HG02571 (cell line): Measurements from ENCODE around the gene PPCDC.
A peak's percentile ranks its signal among the peaks of the same experiment; 100 is the strongest.

Experiments used
- ATAC-seq: cut with Tn5 transposase; IDR thresholded peaks from one replicate; pipeline ENCODE4 v1.9.1; 2021; ENCODE audit warnings: mild to moderate bottlenecking, moderate library complexity; ENCODE audit not compliant: unreplicated experiment

The PPCDC gene

DNA sequence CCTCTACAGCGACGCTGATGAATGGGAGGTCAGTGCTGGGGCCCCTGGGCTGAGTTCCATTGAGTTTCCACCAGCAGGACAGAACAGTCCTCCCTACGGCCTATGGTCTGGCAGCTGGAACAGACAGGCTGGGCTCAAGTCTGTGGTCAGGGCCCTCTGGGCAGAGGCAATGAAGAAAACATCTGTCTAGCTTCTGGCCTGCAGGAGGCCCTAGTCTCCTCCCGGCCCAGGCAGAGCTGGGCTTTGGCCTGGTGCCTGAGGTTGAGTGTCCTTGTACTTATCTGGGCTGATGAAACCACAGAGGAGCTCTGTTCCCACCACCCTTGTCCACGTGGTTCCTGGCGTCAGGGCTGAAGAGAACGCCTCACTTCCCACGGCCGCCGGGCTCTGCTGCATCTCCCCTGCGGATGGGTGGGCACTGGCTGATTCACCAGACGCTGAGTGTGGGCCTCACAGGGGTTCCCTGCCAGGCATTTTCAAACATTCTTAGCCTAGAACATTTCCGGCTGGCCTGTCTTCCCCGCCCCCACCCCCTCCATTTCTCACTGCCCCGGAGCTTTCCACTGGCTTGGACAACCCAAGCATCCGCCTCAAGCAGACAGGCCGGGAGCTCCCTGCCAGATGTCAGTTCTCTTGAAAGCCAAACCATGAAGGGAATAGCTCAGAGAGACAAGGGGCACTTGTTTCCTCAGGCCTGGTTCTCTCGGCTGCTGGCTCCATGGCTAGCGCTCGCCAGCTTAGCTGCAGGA lies 20.3 kb downstream of the PPCDC start:
- peak; percentile 18 for ATAC-seq

DNA sequence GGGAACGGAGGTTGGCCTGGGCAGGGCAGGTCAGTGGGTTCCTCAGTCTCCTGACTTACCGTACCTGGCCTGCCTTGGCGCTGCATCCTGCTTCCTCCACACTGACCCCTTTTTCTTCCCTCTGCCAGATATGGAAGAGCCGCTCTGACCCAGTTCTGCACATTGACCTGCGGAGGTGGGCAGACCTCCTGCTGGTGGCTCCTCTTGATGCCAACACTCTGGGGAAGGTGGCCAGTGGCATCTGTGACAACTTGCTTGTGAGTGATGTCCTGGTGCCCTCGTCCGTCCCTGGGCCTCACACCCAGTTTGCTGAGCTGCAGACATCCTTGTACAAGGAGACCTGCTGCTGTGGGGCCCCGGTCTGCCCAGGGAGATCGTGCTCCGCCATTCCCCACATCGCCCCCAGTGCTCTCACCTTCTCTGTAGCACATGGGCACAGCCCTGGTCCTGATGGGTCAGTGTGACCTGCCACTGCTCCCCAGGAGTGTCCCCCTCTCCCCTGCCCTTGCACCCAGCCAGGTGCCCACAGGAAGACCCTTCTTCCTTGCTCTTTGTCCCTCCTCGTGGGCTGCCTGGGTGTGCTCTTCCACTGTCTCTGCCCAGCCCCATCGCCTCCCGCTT lies 21.0 kb downstream of the PPCDC start:
- ATAC-seq = no peak

DNA sequence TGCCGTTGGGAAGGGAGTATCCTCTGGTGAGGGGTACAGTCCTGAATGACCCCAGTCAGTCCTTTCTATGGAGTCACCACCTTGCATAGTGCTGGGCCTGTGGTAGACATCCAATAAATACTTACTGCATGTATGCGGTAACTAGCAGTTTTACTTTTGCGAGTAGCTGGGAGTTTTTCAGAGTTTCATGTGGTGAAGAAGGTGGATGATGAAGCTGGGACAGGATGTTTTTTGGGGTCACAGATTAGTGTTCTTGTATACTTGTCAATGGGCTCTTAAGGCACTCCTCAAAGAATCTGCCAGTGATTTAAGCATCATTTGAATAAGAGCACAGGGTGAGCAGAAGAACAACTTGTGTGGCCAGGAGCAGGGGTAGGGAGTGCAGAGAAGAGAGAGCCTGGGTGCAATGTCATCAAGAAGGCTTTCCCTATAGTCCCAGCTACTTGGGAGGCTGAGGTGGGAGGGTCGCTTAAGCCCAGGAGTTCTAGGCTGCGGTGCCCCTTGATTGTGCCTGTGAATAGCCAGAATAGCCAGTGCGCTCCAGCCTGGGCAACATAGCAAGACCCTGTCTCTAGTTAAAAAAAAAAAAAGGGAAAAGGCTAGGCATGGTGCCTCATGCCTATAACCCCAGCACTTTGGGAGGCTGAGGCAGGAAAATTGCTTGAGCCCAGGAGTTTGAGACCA lies 22.1 kb downstream of the PPCDC start:
- ATAC-seq = no peak

DNA sequence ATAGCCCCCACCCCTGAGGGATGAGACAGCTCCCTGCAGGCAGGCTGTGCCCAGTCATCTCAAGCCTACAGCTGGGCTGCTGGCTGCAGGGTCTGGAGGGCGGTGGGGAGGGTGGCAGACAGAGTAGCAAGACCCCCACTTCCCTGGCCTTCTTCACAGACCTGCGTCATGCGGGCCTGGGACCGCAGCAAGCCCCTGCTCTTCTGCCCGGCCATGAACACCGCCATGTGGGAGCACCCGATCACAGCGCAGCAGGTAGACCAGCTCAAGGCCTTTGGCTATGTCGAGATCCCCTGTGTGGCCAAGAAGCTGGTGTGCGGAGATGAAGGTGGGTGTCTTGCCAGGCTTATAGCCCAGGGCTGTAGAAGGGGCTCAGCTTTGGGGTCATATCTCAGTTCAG lies 25.0 kb downstream of the PPCDC start:
- ATAC-seq = no peak

DNA sequence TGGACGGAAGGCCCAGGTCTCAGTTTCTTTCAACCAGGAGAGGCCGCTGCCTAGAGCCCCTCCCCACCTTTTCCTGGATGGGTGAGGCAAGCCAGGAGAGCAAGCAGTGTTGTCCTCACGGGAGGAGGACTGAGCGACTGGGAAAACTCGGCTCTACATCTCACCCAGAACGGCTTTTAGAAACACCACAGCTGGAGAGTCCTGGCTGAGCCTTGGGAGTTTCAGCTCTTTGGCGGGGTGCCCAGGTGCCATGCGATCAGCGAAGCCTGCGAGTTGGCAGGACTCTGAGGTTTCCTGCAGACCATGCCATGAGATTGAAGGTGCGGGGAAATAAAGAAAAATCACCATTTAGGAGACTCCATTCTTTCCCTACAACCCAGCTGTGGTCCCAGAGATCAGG lies 26.0 kb downstream of the PPCDC start:
- ATAC-seq = no peak

DNA sequence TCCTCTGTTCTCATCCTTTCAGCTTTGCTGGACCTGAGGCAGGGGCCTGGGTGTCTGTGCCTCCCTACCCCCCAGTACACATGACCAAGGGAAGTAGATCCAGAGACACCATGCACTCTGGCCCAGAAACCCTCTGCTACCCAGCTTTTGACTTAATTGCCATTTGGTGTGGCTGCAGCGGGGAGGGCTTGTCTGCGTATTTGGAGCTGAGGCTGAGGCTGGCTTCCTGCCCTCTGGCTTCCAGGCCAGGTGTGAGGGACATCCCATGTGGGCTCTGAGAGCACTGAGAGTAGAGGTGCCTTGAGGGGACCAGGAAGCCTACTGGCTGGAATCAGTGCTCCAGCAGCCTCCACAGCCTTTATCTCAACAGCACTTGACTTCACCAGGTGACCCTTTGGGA lies 26.9 kb downstream of the PPCDC start:
- no peak for ATAC-seq

DNA sequence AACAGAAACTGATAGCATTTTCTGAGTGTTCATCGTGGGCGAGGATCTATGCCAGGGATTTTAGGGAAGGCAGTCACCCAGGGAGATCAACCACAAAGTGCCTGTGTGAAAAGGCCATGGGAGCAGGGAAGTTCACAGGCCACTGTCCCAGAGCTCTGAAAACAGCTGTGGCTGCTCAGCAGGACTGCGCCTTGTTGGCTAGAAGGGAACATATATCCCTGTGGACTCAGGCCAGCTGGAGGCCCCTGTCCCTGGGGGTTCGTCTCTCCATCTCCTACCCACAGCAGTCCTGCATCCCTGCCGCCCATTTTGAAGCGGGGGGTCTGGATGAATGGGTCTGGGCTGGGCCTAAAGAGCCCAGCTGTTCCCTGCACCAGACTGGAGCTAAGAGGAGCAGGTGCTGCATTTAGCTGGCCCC lies 27.8 kb downstream of the PPCDC start:
- ATAC-seq = no peak

DNA sequence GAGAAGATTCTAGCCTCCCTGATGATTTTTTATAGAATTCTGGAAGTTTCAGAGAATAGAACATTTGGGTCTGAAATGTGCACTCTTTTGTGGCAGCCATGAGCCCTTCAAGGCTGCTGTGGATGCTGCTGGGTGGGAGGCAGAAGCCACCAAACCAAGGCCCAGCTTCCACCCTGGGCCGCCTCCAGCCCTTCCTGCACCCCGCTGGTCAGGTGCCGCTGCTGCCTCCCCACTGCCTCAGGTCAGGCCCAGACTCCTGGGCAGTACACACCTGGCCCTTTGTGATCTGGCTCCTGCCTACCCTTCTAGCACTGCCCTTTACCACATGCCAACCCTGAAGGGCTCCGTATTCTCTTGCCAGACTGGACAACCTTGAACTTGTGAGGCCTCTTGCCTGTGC lies 28.3 kb downstream of the PPCDC start:
- ATAC-seq = no peak

DNA sequence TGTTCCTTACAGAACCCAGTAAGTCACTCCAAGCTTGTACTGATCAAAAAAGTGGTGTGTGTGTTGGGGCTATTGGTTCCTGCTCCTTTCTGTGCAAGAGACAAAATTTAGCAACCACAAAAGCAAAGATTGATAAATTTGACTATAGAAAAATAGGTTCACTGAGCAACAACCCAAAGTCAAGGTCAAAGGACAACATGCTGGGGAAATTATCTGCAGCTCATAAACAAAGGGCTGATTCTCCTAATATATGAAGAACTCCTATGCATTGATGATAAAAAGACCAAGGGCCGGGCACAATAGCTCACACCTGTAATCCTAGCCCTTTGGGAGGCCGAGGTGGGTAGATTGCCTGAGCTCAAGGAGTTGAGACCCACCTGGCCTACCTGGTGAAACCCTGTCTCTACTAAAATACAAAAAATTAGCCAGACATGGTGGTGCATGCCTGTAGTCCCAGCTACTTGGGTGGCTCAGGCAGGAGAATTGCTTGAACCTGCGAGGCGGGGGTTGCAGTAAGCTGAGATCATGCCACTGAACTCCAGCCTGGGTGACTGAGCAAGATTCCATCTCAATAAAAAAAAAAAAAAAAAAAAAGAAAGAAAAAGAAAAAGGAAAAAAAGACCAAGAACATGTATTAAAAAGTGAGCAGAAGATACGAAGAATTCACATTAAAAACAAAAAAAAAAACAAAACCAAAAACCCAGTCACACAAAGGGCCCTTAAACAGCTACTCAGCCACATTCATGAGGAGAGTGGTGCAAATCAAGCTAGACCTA lies 29.8 kb downstream of the PPCDC start:
- ATAC-seq = no peak

DNA sequence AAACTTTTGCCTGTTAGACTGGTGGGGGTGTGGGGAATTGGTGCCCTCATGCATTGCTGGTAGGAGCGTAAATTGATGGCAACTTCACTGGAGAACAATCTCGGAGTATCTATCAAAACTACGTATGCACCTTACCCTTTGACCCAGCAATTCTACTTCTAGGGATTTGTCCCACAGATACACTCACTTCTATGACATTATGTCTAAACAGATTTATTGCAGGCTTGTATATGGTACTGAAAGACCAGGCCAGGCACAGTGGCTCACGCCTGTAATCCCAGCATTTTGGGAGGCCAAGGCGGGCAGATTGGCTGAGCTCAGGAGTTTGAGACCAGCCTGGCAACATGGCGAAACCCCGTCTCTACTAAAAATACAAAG lies 30.3 kb downstream of the PPCDC start:
- no peak for ATAC-seq

DNA sequence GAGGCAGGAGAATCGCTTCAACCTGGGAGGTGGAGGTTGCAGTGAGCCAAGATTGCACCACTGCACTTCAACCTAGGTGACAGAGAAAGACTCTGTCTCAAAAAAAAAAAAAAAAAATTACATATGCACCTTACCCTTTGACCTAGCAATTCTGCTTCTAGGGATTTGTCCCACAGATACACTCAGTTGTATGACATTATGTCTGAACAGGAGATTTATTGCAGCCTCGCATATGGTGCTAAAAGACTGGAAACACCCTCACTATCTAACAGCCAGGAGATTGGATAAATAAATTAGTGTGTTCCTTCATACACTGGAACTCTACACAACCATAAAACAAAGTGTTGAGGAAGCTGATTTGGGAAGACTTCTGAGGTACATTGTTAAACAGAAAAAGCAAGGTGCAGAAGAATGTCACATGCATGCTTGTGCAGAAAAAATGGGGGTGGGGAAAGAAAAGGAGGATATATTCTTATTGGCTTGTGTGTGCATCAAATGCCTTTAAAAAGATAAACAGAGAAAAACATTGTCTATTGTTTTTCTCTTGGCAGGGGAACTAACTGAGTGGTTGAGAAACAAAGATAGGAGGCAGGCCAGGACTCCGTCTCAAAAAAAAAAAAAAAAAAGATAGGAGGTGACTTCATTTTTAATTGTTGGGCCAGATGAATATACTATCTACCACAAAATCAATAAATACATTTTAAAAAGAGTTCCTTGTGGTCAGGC lies 30.9 kb downstream of the PPCDC start:
- ATAC-seq = no peak

DNA sequence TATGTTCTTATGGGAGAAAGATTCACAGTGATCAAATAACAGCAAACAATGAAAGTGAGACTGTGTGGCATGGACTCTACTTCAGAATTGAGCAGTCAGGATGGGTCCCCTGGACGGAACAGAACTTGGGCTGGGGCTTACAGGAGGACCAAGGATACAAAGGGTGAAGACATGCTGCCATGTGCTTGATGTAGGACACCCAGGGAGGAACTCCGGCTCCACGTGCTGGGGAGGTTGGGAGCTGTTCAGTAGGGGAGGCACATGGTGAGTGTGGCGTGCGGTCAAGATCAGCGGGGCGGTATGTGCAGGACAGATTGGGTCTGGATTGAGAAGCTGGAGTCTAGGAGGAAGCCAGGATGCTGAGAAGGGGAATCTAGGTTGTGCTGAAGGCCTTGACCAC lies 32.6 kb downstream of the PPCDC start:
- ATAC-seq = no peak

DNA sequence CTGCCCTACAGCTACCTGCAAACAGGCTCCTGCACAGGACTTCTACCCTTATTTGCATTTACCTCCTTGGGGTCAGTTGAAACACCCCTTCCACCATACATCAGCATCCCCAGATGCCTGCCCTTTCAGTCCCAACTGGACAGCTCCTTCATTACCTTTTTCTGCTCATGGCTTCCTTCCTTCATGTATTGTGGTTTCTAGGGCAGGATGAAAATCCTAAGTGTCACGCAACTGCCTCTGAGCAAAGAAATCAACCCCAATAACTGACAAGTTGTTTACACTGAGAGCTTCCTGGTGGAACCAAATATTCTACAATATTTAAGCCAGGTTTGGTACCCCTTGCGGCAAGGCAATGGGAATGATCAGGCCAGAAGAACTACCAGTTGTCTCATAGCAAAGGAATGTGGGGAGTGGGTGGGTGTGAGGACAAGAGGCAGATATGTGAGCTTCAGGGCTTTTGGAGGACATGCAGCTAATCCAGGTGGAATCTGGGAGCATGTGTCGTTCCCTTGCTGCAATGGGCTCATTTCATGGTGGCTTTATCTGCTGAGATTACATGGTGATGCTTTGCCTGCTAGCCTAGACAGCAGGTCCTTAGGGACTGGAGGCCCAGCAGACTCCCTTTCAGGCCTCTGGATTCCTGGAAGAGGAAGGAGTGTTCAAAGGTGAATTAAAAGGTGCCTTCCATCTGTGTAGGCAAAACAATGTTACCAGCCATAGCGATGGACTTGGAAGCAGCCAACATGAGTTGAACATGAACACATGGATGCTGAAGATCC lies 34.9 kb downstream of the PPCDC start:
- ATAC-seq = no peak

DNA sequence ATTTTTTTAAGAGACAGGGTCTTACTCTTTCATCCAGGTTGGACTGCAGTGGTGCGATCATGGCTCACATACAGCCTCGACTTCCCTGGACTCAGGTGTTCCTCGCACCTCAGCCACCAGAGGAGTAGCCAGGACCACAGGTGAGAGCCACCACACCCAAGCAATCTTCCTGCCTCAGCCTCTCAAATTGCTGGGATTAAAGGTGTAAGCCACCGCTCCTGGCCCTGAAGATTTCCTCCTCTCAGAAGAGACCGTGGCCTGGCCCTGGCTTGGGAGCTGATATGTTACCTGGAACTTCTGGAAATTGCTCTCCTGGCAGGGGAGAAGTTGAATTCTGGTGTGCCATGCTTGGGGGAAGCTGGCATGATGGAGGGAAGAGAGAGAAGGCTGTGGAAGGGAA lies 36.2 kb downstream of the PPCDC start:
- no peak for ATAC-seq

DNA sequence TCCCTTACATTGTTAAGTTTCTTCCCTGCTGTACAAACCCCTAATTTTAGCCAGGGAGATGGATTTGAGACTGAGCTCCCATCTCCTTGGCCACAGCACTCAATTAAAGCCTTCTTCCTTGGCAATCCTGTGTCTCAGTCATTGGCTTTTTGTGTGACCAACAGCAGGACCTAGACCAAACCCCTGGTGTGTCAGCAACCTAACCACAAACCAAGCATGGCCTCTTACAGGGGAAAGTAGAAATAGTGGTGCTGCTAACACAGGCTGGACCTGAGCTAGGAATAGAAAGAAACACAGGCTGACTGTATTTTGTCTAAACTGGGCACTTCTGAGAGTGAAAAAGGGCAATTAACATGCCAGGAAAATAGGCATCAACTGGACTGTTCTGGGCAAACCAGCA lies 37.9 kb downstream of the PPCDC start:
- ATAC-seq = peak; percentile 58

DNA sequence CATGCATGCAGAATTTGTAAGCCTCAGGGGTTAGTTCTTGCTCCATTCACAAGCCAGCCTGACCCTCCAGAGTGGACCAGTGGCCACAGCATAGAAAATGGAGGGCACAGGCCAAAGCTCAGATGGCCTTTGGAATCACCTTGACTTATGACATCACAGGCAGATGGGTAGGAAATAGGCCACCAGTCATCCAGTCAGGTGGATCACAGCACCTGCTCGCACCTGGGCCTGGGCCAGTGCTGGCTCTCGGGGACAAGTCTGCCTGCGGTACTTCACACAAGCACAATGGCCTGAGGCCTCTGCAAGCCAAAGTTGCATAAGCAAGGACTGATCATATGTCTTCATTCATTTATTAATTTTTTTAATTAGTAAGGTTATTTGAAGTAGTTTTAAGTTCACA lies 39.3 kb downstream of the PPCDC start:
- ATAC-seq = no peak

DNA sequence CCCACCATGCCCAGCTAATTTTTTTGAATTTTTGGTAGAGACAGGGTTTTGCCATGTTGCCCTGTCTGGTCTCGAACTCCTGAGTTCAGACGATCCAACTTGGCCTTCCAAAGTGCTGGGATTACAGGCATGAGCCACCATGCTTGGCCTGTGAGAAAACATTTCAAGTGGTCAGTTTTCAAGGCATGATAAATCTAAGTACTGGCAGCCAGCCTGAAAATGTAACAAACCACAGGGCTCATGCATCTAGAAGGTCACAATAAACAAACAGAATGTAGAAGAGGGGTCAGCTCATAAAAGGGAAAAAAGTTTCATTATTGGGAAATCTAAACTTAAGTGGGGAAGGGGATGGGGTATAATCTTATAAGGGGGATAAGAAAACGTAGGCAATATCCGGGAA lies 39.9 kb downstream of the PPCDC start:
- ATAC-seq = no peak

DNA sequence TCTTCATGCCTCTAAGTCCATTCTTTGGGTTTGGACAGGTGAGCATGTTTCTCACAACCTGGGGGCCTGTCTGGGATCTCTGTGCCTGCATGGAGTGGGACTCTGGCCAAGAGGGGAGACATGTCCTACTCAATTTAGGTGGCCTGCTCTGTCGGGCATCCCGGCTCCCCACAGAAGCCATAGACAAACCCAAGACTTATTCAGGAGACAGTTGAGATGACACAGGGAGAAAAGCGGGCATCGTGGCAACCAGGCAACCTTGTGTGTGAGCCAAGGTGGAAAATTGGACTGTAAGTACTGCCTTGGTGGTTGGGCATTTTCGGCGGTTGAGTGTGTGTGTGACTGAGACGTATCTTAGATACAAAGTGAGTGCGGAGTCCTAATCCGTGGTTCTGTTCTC lies 40.5 kb downstream of the PPCDC start:
- ATAC-seq = no peak

DNA sequence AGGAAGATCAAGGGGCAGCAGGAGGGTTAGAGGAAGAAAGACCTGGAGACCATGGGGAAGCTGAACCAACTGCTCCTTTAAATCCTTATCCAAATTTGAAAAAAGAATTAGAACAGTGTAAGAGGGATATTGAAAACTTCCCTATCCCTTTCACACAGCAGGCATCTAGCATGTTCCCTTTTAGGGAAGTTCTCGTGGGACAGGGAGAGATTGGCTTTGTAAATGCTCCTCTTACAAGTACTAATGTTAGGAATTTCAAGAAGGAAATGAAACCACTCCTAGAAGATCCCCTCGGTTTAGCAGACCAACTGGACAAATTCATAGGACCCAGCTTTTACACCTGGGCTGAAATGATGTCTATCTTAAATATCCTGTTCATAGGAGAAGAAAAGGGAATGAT lies 41.5 kb downstream of the PPCDC start:
- no peak for ATAC-seq

DNA sequence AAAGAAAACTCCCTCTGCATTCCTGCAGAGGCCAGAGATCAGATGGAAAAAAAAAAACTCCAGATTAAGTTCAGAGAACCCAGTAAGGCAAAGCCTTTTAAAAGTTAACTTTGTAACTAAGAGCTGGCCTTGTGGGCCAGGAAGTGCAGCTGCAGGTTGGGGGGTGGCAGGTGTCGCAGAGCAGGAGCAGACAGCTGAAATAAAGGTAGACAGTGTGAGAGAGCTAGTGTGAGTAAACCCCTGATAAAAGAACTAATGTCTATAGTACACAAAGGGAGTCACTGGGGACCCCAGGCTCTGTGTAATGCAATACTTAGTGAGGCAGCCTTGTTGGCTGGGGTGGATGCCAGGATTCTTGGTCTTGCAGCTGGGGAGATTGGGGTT lies 42.1 kb downstream of the PPCDC start:
- ATAC-seq = no peak
